ENCODE results near the gene ZNF335.
"Not testable (repeated sequence)": the region's sequence is repeated elsewhere in the genome, so short reads cannot be mapped to it uniquely, and the experiment has no call there.

ZNF335 gene

GRCh38 chr20:45910670-45911485 is 61.1 kb downstream of the ZNF335 start:
- DNase-seq (ENCODE audit: low read depth): peak; percentile 100

GRCh38 chr20:45909817-45910669 is 62.0 kb downstream of the ZNF335 start:
- DNase-seq (ENCODE audit: low read depth): no peak

GRCh38 chr20:45909336-45909808 is 62.6 kb downstream of the ZNF335 start:
- DNase-seq (ENCODE audit: low read depth): no peak

- no peak for DNase-seq (ENCODE audit: low read depth)
These were observed 63.9 kb downstream of the ZNF335 start for GRCh38 chr20:45908084-45908483.

GRCh38 chr20:45907219-45907948 is 64.6 kb downstream of the ZNF335 start:
- no peak for DNase-seq (ENCODE audit: low read depth)

- no peak for DNase-seq (ENCODE audit: low read depth)
These were observed 66.4 kb downstream of the ZNF335 start for GRCh38 chr20:45905505-45906079.

GRCh38 chr20:45904583-45905504 is 67.2 kb downstream of the ZNF335 start:
- no peak for DNase-seq (ENCODE audit: low read depth)

GRCh38 chr20:45902199-45902701 is 69.8 kb downstream of the ZNF335 start:
- DNase-seq (ENCODE audit: low read depth): no peak

GRCh38 chr20:45901332-45901731 is 70.7 kb downstream of the ZNF335 start:
- not testable (repeated sequence) for DNase-seq (ENCODE audit: low read depth)

- DNase-seq (ENCODE audit: low read depth): no peak
These were observed 72.8 kb downstream of the ZNF335 start for GRCh38 chr20:45899046-45899835.

Data from non-pigmented ciliary epithelial cell (primary cell).